Mucosa of rectum (tissue), 2 donors: Measurements from ENCODE around the gene PLCXD1.
"Not testable (repeated sequence)": the region's sequence is repeated elsewhere in the genome, so short reads cannot be mapped to it uniquely, and the experiment has no call there.

Experiments
- H3K27ac ChIP-seq, 2 donors: one replicate each; pipeline ENCODE4 v1.7.0; 2013; ENCODE audit warnings: inconsistent platforms in 2 of 2, low read depth in 2 of 2, low read length in 2 of 2
- H3K27me3 ChIP-seq, 2 donors: one replicate each; pipeline ENCODE4 v1.7.0; 2013; ENCODE audit warnings: low read length in 2 of 2; ENCODE audit not compliant: control insufficient read depth in 2 of 2, insufficient read depth in 2 of 2
- H3K36me3 ChIP-seq, 2 donors: one replicate each; pipeline ENCODE4 v1.7.0; 2013; ENCODE audit warnings: low read length in 2 of 2; ENCODE audit not compliant: control insufficient read depth in 2 of 2, insufficient read depth in 2 of 2
- H3K4me1 ChIP-seq, 2 donors: one replicate each; pipeline ENCODE4 v1.7.0; 2013; ENCODE audit warnings: low read length in 2 of 2, mild to moderate bottlenecking in 1 of 2; ENCODE audit not compliant: control insufficient read depth in 2 of 2, insufficient read depth in 2 of 2
- H3K4me3 ChIP-seq, 2 donors: one replicate each; pipeline ENCODE4 v1.7.0; 2013; ENCODE audit warnings: low read length in 2 of 2
- H3K9ac ChIP-seq, 2 donors: one replicate each; pipeline ENCODE4 v1.7.0; 2013; ENCODE audit warnings: low read length in 2 of 2, low read depth in 1 of 2, mild to moderate bottlenecking in 1 of 2
- H3K9me3 ChIP-seq, 2 donors: one replicate each; pipeline ENCODE4 v1.7.0; 2013; ENCODE audit warnings: low read length in 2 of 2; ENCODE audit not compliant: control insufficient read depth in 2 of 2
- donor health status: healthy.
- donor health status: Normal muscosa, but diverticular disease.

PLCXD1 gene

DNA sequence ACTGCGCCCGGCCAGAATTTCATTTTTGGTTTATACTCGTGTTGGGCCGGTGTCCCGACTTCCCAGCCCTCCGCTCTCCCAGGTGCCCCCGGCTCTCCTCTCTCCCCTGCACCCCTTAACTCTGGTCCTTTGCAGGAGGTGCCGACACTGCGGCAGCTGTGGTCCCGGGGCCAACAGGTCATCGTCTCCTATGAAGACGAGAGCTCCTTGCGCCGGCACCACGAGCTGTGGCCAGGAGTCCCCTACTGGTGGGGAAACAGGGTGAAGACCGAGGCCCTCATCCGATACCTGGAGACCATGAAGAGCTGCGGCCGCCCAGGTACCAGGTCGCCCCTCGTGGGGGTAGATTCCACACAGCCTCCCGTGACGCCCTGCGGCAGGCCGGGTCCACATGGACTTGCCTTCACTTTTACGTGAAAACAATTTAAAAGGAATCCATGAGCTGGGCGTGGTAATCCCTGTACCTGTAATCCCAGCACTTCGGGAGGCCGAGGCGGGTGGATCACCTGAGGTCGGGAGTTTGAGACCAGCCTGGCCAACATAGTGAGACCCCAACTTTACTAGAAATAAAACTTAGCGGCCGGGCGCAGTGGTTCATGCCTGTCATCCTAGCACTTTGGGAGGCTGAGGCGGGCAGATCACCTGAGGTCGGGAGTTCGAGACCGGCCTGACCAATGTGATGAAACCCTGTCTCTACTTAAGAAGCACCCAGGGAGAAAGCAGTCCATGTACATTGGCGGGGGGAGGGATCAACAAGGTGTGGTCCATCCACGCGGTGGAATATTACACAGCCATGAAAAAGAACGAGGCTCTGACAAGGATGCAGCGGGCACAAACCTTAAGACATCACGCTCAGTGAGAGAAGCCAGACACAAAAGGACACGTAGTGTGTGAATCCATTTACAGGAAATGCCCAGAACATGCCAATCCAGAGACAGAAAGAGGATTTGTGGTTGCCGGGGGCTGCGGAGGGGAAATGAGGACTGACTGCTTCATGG, 12.0 kb downstream of the PLCXD1 start:
- no peak overlapping the region for H3K9ac ChIP-seq
- no peaks in the 10 kb centered on the region for H3K27me3 ChIP-seq
- no peak overlapping the region for H3K4me3 ChIP-seq
- H3K9me3 ChIP-seq = no peaks in the 10 kb centered on the region
- no peak overlapping the region for H3K27ac ChIP-seq
- H3K36me3 ChIP-seq = peaks cover 18% of the 10 kb centered on the region in 2 donors
- no peaks in the 10 kb centered on the region for H3K4me1 ChIP-seq

DNA sequence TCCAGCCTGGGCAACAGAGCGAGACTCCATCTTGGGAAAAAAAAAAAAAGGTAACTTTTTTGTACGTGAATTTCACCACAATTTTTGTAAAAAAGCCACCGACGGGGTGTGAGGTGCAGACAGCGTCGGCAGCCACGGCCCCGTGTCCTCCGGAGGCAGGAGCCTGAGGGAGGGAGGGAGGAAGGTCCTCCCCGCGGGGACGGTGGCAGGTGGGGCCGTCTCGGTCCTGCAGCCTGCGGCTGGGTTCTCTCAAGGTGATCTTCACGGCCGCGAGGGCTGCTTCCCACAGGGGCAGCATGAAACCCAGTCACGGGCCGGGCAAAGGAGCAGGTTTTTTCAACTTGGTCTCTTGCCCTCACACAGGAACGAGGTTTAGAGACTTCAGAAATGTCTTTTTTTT, 14.0 kb downstream of the PLCXD1 start:
- no peak overlapping the region for H3K9ac ChIP-seq
- no peak overlapping the region for H3K4me3 ChIP-seq
- H3K27ac ChIP-seq = no peak overlapping the region
- no peaks in the 10 kb centered on the region for H3K4me1 ChIP-seq
- H3K9me3 ChIP-seq = no peaks in the 10 kb centered on the region
- H3K36me3 ChIP-seq = peaks cover 14 to 17% of the 10 kb centered on the region in 2 donors
- no peaks in the 10 kb centered on the region for H3K27me3 ChIP-seq

- Histone ChIP-seq H3K36me3 (peaks cover 6 to 17% of the 10 kb centered on the region in 2 donors), H3K4me1 (no peaks in the 10 kb centered on the region)
Measured at GRCh38 chrX:298993-299392, 17.8 kb downstream of the PLCXD1 start.

GRCh38 chrX:300334-300733, 19.2 kb downstream of the PLCXD1 start:
- H3K36me3 ChIP-seq = peaks cover 12 to 21% of the 10 kb centered on the region in 2 donors
- no peak overlapping the region for H3K4me3 ChIP-seq
- H3K4me1 ChIP-seq = no peaks in the 10 kb centered on the region
- no peaks in the 10 kb centered on the region for H3K27me3 ChIP-seq
- no peak overlapping the region for H3K27ac ChIP-seq
- no peak overlapping the region for H3K9ac ChIP-seq
- no peaks in the 10 kb centered on the region for H3K9me3 ChIP-seq

More at GRCh38 chrX:298993-299392, 17.8 kb downstream of the PLCXD1 start:
- no peaks in the 10 kb centered on the region for H3K27me3 ChIP-seq
- no peaks in the 10 kb centered on the region for H3K9me3 ChIP-seq
- H3K27ac ChIP-seq = no peak overlapping the region
- no peak overlapping the region for H3K4me3 ChIP-seq
- H3K9ac ChIP-seq = no peak overlapping the region

DNA sequence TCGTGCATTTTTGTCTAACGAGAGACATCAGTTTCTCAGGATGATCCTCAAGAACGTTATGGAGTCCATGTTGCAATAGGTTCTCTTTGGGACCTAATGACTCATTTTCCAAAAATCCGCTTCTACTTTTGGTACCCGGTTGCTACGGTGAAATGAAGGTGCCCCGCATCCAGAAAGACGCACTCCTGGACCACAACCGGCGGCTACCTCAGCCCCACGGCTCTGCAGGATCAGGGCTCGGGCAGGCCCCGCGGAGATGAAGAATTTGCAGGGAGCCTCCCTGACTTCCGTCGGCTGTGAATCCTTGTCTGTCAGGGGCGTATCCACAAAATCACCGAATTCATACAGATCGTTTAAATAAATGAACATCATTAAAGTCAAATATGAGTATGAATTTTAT, 21.8 kb downstream of the PLCXD1 start:
- no peak overlapping the region for H3K4me3 ChIP-seq
- H3K36me3 ChIP-seq = peaks cover 29 to 40% of the 10 kb centered on the region in 2 donors
- H3K4me1 ChIP-seq = no peaks in the 10 kb centered on the region
- H3K27ac ChIP-seq = no peak overlapping the region
- no peaks in the 10 kb centered on the region for H3K27me3 ChIP-seq
- no peaks in the 10 kb centered on the region for H3K9me3 ChIP-seq
- no peak overlapping the region for H3K9ac ChIP-seq

- H3K4me1 ChIP-seq, H3K9me3 ChIP-seq, H3K9ac ChIP-seq, H3K4me3 ChIP-seq, H3K27ac ChIP-seq, H3K27me3 ChIP-seq: not testable (repeated sequence)
- H3K36me3 ChIP-seq = peaks cover 34 to 46% of the 10 kb centered on the region in 2 donors
Measured at GRCh38 chrX:305781-306613, 24.8 kb downstream of the PLCXD1 start.

DNA sequence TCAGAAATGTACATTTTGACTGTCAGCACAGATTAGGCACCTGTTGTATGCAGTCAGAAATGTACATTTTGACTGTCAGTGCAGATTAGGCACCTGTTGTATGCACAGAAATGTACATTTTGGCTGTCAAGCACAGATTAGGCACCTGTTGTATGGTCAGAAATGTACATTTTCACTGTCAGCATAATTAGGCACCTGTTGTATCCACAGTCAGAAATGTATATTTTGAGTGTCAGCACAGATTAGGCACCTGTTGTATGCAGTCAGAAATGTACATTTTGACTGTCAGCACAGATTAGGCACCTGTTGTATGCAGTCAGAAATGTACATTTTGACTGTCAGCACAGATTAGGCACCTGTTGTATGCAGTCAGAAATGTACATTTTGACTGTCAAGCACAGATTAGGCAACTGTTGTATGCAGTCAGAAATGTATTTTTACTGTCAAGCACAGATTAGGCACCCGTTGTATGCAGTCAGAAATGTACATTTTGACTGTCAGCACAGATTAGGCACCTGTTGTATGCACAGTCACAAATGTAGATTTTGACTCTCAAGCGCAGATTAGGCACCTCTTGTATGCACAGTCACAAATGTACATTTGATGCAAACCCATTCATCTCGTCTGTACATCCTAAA, 25.6 kb downstream of the PLCXD1 start:
- H3K27me3 ChIP-seq, H3K4me3 ChIP-seq, H3K27ac ChIP-seq, H3K9me3 ChIP-seq, H3K9ac ChIP-seq, H3K4me1 ChIP-seq: not testable (repeated sequence)
- H3K36me3 ChIP-seq = peaks cover 40 to 46% of the 10 kb centered on the region in 2 donors

DNA sequence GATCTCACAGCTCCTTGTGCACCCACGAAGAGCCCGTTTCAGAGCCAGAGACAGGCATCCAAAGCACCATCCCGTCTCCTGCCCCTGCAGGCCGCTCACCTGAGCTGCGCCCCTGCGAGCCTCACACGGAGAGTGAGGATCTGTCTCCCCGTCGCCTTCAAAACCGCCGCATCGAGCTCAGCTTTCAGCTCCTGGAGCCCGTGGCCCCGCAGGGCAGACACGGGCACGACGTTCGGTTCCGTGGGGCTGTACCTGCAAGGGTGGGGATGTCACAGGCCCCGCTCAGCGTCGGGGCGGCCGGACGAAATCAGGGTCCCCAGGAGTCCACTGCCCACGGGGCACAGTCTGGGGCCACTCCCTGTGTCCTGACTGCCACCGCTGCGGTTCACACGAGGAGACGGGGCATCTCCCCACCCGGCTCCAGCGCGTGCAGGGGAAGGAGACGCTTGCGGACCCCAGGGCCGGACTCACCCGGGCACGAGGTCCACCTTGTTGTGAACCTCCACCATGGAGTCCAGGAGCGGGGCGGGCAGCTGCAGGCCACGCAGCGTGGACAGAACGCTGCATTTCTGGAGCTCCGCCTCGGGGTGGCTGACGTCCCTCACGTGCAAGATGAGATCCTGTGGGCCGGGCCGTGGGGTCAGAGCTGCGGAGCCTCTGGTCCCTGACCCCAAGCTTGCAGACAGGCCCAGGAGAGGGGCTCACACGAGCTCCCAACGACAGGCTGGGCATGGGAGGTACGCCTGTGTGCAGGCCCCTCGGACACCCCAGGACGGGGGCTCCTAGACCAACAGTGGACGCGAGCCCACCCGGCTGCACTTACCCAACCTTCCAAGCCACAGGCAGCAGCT, 26.3 kb downstream of the PLCXD1 start:
- Histone ChIP-seq H3K4me1 (no peaks in the 10 kb centered on the region), H3K27ac (no peak overlapping the region), H3K4me3 (no peak overlapping the region), H3K27me3 (no peaks in the 10 kb centered on the region), H3K9ac (no peak overlapping the region), H3K36me3 (peaks cover 48 to 52% of the 10 kb centered on the region in 2 donors), H3K9me3 (no peaks in the 10 kb centered on the region)

DNA sequence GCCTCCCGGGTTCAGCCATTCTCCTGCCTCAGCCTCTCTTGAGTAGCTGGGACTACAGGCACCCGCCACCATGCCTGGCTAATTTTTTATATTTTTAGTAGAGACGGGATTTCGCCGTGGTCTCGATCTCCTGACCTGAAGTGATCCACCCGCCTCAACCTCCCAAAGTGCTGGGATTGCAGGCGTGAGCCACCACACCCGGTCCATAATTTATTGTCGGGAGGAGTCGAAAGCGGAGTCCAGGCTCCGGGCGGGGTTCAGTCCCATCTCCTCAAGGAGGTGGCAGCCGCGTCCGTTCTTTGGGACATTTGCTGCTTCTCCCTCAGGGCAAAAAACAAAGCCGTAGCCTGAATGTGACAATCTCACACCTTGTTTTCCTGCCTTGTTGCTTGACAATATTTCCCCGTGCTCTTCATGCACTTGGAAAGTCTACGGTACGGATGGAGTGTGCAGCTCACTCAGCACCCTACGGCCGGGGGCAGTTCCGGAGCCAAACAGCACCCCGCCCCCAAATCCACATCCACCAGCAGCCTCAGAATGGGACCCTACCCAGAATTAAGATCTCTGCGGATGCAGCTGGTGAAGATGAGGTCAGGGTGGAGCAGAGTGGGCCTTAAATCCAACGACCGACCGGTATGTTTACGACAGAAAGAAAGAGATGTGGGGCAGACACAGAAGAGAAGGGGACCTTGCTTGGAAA, 27.8 kb downstream of the PLCXD1 start:
- Histone ChIP-seq H3K36me3 (peaks cover 58 to 63% of the 10 kb centered on the region in 2 donors), H3K27me3 (no peaks in the 10 kb centered on the region), H3K4me1 (no peaks in the 10 kb centered on the region), H3K27ac (no peak overlapping the region), H3K9ac (no peak overlapping the region), H3K9me3 (no peaks in the 10 kb centered on the region), H3K4me3 (no peak overlapping the region)
